HTR-8/SVneo (cell line): ENCODE data around the gene MALT1.

ENCODE experiments used
- DNase-seq: peaks from one replicate; pipeline ENCODE4 v3.0.0; 2011; ENCODE audit warnings: low spot score, mixed read lengths; ENCODE audit not compliant: insufficient read length
- FAIRE-seq: peaks from 2 replicates; lab custom pipeline; 2011; peaks lifted over from hg19 to GRCh38; lab: Jason Lieb, UNC

The MALT1 gene

GRCh38 chr18:58682429-58683069 is 11.3 kb downstream of the MALT1 start:
- peak; percentile 71 for FAIRE-seq
- DNase-seq: peak; percentile 70

DNA sequence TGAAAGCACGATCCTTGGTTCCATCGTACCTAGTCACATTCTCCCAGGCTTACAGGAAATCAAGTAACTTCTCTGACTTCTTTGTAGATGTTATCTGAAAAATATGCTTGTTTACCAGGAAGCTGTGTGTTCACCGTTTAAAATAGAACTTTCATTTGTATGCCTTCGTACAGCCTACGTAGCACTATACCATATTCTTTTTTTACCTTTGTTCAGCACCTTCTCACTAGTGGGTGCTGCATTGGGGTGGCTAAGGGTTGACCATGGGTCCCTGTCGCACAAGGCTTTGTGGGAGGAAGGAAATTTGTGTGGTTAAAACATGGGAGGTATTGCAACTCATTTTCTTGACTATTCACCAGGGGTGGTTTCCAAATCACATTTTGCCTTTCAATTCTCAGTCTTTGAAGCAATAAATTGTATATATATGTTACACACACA is 16.6 kb downstream of the MALT1 start:
- DNase-seq (no peak), FAIRE-seq (no peak)

- DNase-seq: no peak
- no peak for FAIRE-seq
Observed at GRCh38 chr18:58690259-58690658, 19.0 kb downstream of the MALT1 start.

GRCh38 chr18:58691256-58691655 is 20.0 kb downstream of the MALT1 start:
- DNase-seq (no peak), FAIRE-seq (no peak)

- no peak for DNase-seq
- no peak for FAIRE-seq
Observed at GRCh38 chr18:58692422-58693185, 21.3 kb downstream of the MALT1 start.

DNA sequence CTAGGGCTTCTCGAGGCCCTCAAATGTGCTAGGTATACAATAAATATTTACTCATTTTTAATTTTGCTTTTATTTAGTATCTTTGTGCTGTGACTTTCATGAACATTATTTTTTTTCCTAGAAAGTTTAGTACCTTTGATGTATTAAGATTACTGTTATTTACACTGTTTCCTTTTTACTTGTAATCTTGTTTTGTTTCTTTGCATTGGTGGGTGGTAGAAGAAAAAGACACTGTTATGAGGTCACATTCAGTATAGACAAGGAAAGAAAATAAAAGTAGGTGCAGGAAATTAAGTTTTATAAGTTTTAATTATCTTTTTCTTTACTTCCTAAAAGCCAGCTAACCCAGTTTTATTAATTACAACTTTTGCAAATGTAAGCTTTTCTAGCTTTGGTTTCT is 23.0 kb downstream of the MALT1 start:
- FAIRE-seq: no peak

DNA sequence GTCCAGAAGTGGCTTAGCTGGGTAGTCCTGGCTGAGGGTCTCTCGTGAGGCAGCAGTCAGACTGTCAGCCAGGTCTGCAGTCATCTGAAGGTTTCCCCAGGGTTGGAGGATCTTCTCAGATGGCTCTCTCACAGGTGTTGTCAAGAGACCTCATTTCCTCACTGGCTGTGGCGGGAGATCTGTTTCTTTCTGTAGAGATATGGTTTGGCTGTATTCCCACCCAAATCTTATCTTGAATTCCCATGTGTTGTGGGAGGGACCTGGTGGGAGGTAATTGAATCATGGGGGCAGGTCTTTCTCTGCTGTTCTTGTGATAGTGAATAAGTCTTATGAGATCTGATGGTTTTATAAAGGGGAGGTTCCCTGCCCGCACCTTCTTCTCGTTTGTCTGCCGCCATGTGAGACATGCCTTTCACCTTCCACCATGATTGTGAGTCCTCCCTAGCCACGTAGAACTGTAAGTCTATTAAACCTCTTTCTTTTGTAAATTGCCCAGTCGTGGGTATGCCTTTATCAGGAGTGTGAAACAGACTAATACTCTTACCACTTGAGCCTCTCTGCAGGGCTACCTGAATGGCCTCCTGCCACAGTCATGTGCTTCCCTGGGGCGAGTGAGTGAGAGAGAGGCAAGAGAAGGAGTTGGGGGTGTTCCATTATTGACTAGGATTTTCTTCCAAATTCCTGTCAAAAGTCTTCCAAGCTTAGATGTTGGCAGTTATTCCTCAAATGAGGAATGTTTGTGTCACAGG is 23.6 kb downstream of the MALT1 start:
- no peak for FAIRE-seq
- no peak for DNase-seq

More for the DNA sequence above, 23.0 kb downstream of the MALT1 start:
- no peak for DNase-seq

- FAIRE-seq (no peak), DNase-seq (no peak)
Observed at GRCh38 chr18:58695772-58696171, 24.5 kb downstream of the MALT1 start.

DNA sequence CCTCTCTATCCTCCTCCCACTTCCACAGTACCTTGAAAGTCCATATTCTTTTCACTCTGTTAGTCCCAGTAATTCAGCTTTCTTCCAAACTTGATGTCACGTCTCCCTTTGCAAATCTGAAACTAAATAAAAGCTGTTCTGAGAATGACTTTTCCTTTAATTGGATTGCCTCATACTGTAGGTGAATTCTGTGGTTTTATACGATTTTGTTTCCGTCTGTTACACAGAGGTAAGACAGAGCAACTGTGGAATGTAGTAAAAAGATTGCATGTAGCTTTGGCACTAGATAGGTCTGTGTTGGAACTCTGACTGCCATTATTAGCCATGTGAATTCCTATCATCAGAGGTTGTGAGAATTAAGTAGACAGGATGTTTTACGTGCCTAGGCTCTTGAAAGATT is 25.9 kb downstream of the MALT1 start:
- FAIRE-seq (no peak), DNase-seq (no peak)

DNA sequence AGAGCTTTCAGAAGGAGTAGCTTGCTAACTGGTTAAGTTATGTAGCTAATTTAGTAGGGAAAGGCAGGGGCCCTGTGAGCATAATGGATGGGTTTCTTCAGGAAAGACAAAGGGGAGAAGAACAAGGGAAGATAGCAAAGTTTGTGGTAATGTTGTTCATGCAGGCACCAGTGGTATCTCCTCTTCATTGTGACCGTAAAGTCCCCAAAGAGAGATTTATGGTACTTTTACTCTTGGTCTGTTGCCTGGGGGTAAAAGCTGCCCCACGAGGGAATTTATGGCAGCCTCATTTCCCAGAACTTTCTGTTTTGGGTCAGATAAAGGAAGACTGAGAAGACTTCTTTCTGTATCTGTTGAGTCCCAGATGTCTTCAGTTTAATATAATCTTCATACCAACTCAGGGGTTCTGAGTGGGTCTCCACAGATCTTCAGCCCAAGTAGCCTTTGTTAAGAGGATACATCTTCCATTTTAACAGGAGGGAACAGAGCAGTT is 27.5 kb downstream of the MALT1 start:
- DNase-seq (no peak), FAIRE-seq (no peak)

DNA sequence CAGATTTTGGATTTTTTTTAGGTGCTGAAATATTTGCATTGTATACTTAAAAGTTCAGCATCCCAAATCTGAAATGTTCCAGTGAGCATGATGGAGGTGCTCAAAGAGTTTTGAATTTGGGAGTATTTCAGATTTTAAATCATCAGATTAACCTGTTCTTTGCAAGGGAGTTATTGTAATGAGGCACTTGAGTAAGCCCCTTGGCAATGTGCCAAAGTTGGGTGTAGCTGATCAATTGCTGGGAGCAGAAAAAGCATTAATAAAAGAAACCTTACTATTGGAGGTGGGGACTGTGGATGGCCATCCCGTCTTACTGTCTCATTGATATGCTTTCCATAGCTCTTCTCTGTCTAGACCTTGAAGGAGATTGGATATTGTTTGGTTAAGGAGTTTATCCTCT is 28.3 kb downstream of the MALT1 start:
- DNase-seq (no peak), FAIRE-seq (no peak)

GRCh38 chr18:58700209-58700608 is 28.9 kb downstream of the MALT1 start:
- no peak for DNase-seq
- no peak for FAIRE-seq

- no peak for FAIRE-seq
- no peak for DNase-seq
Observed at GRCh38 chr18:58712930-58713329, 41.7 kb downstream of the MALT1 start.

- FAIRE-seq: no peak
- no peak for DNase-seq
Observed at GRCh38 chr18:58714259-58714658, 43.0 kb downstream of the MALT1 start.

GRCh38 chr18:58714821-58715220 is 43.6 kb downstream of the MALT1 start:
- FAIRE-seq: no peak
- no peak for DNase-seq

- no peak for FAIRE-seq
Observed at GRCh38 chr18:58715540-58715939, 44.3 kb downstream of the MALT1 start.

GRCh38 chr18:58716060-58716756 is 44.9 kb downstream of the MALT1 start:
- DNase-seq: no peak
- no peak for FAIRE-seq

More at GRCh38 chr18:58715540-58715939, 44.3 kb downstream of the MALT1 start:
- DNase-seq: no peak

DNA sequence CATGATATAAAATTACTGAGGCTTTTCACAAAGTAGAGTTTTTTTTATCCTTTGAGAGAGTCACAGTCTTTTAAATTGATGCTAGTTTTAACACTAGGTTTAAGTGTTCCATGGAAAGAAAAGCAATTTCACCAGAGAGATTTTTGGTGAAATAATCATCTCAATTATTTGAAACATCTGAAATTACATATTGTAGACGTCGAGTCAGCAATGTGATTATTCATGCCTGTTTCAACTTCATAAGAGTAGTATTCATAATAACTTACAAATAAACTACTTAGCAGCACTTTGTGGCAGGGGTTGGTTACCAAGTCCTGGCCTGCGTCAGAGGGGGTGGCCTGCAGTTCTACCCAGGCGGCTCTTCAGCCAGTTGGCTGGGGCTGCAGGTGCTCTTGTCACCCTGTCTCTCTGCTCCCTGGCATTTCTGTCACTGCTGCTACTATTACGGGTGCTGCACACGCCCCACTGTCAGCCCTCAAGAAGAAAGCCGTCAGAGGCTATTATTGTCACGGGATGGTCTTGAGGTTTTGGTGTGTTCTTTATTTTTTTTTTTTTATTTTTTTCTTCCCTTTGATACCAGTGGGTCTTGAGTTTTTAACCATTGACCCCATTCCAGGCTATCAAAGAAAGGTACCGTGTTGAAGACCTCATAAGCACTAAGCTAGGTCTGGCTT is 50.4 kb downstream of the MALT1 start:
- FAIRE-seq: no peak
- DNase-seq: no peak

DNA sequence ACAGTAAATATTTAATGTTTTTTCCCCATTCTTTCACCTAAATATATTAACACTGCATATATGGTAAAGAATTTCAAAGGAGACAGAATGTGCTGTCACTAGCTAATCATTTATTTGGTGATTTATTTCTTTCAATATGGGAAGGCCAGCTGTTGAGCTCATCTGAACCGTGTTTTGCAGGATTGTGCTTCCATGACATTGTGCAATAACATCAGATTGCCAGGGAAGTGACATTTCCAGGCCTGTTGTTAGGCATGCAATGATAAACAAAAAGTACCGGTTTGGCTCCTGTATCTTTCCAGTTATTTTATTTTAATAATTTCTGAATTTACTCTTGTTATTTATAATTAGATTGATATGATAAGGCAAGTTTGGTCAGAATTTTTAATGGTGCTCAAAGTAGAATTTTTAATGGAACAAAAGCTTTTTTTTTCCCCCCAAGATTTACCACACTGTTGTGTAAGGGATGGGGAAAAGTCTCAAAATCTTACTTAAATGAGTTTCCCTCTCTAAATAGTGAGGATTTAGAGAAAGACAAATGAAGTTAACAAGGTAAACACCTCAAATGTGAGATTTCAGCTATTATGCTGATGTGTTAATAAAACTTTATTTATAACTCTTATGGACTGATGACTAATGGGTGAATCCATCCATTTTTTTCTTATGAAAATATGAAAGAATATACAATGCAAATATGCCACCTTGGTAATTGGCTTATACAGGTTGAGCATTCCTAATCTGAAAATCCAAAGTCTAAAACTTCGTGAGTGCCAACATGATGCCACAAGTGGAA is 52.7 kb downstream of the MALT1 start:
- FAIRE-seq: no peak

More for the DNA sequence above, 52.7 kb downstream of the MALT1 start:
- no peak for DNase-seq
